ENCODE results near the gene TMSB15B.
"Not testable (repeated sequence)": the region's sequence is repeated elsewhere in the genome, so short reads cannot be mapped to it uniquely, and the experiment has no call there.

The TMSB15B gene

GRCh38 chrX:103962411-103963278 is at the start of gene TMSB15B:
Gene TMSB15B, plus strand, starts transcription at chrX:103962627.
- not testable (repeated sequence) for H3K27me3 Mint-ChIP-seq; H3K9me3 Mint-ChIP-seq (ENCODE audit: low read depth); H3K36me3 Mint-ChIP-seq

GRCh38 chrX:103913356-103914020 is 48.9 kb upstream of the TMSB15B start:
- no peaks in the 10 kb centered on the region for H3K9me3 Mint-ChIP-seq (ENCODE audit: low read depth)
- peaks cover 4% of the 10 kb centered on the region for H3K4me1 Mint-ChIP-seq (ENCODE audit: low read depth)
- no peaks in the 10 kb centered on the region for H3K27me3 Mint-ChIP-seq
- no peak overlapping the region for H3K4me3 Mint-ChIP-seq
- no peak overlapping the region for H3K27ac Mint-ChIP-seq
- no peaks in the 10 kb centered on the region for H3K36me3 Mint-ChIP-seq

More at GRCh38 chrX:103962411-103963278, at the start of gene TMSB15B:
- not testable (repeated sequence) for H3K4me3 Mint-ChIP-seq; H3K27ac Mint-ChIP-seq; H3K4me1 Mint-ChIP-seq (ENCODE audit: low read depth)

- Mint-ChIP-seq H3K9me3 (ENCODE audit: low read depth) (no peaks in the 10 kb centered on the region), H3K27me3 (no peaks in the 10 kb centered on the region), H3K4me1 (ENCODE audit: low read depth) (peaks cover 18% of the 10 kb centered on the region), H3K36me3 (no peaks in the 10 kb centered on the region), H3K4me3 (peak overlapping the region; percentile 93), H3K27ac (peak overlapping the region; percentile 86)
Measured at GRCh38 chrX:103918050-103918449, 44.4 kb upstream of the TMSB15B start.

GRCh38 chrX:103918571-103919269 is 43.7 kb upstream of the TMSB15B start:
- Mint-ChIP-seq H3K27ac (peak overlapping the region; percentile 86), H3K9me3 (ENCODE audit: low read depth) (no peaks in the 10 kb centered on the region), H3K4me1 (ENCODE audit: low read depth) (peaks cover 18% of the 10 kb centered on the region), H3K4me3 (peak overlapping the region; percentile 93), H3K36me3 (no peaks in the 10 kb centered on the region), H3K27me3 (no peaks in the 10 kb centered on the region)

- peak overlapping the region; percentile 86 for H3K27ac Mint-ChIP-seq
- peaks cover 18% of the 10 kb centered on the region for H3K4me1 Mint-ChIP-seq (ENCODE audit: low read depth)
- H3K36me3 Mint-ChIP-seq, result no peaks in the 10 kb centered on the region
- H3K27me3 Mint-ChIP-seq, result no peaks in the 10 kb centered on the region
- H3K4me3 Mint-ChIP-seq, result peak overlapping the region; percentile 93
- H3K9me3 Mint-ChIP-seq (ENCODE audit: low read depth), result no peaks in the 10 kb centered on the region
Measured at GRCh38 chrX:103919270-103919637, 43.2 kb upstream of the TMSB15B start.

- H3K36me3 Mint-ChIP-seq; H3K27ac Mint-ChIP-seq; H3K27me3 Mint-ChIP-seq; H3K9me3 Mint-ChIP-seq (ENCODE audit: low read depth): not testable (repeated sequence)
- Mint-ChIP-seq H3K4me3 (peak overlapping the region; percentile 93), H3K4me1 (ENCODE audit: low read depth) (peaks cover 20% of the 10 kb centered on the region)
Measured at GRCh38 chrX:103920515-103920914, 41.9 kb upstream of the TMSB15B start.

GRCh38 chrX:103927030-103927429 is 35.4 kb upstream of the TMSB15B start:
- Mint-ChIP-seq H3K4me1 (ENCODE audit: low read depth) (peaks cover 12% of the 10 kb centered on the region), H3K9me3 (ENCODE audit: low read depth) (no peaks in the 10 kb centered on the region), H3K27me3 (no peaks in the 10 kb centered on the region), H3K4me3 (no peak overlapping the region), H3K36me3 (no peaks in the 10 kb centered on the region), H3K27ac (no peak overlapping the region)

GRCh38 chrX:103927633-103928032 is 34.8 kb upstream of the TMSB15B start:
- Mint-ChIP-seq H3K9me3 (ENCODE audit: low read depth) (no peaks in the 10 kb centered on the region), H3K4me1 (ENCODE audit: low read depth) (peaks cover 14% of the 10 kb centered on the region), H3K36me3 (no peaks in the 10 kb centered on the region), H3K27ac (no peak overlapping the region), H3K27me3 (no peaks in the 10 kb centered on the region), H3K4me3 (no peak overlapping the region)

GRCh38 chrX:103932133-103932532 is 30.3 kb upstream of the TMSB15B start:
- H3K4me3 Mint-ChIP-seq, result no peak overlapping the region
- H3K9me3 Mint-ChIP-seq (ENCODE audit: low read depth), result no peaks in the 10 kb centered on the region
- H3K36me3 Mint-ChIP-seq, result peaks cover 6% of the 10 kb centered on the region
- peak overlapping the region; percentile 34 for H3K27ac Mint-ChIP-seq
- H3K4me1 Mint-ChIP-seq (ENCODE audit: low read depth), result peaks cover 14% of the 10 kb centered on the region
- no peaks in the 10 kb centered on the region for H3K27me3 Mint-ChIP-seq

GRCh38 chrX:103940257-103940656 is 22.2 kb upstream of the TMSB15B start:
- not testable (repeated sequence) for H3K36me3 Mint-ChIP-seq; H3K27ac Mint-ChIP-seq; H3K4me3 Mint-ChIP-seq; H3K9me3 Mint-ChIP-seq (ENCODE audit: low read depth); H3K27me3 Mint-ChIP-seq
- peaks cover 24% of the 10 kb centered on the region for H3K4me1 Mint-ChIP-seq (ENCODE audit: low read depth)

- Mint-ChIP-seq H3K4me3 (no peak overlapping the region), H3K27me3 (no peaks in the 10 kb centered on the region), H3K27ac (no peak overlapping the region)
Measured at GRCh38 chrX:103941201-103941975, 21.0 kb upstream of the TMSB15B start.

GRCh38 chrX:103949506-103949905 is 12.9 kb upstream of the TMSB15B start:
- no peak overlapping the region for H3K27ac Mint-ChIP-seq
- no peaks in the 10 kb centered on the region for H3K4me1 Mint-ChIP-seq (ENCODE audit: low read depth)
- no peaks in the 10 kb centered on the region for H3K36me3 Mint-ChIP-seq
- no peak overlapping the region for H3K4me3 Mint-ChIP-seq
- H3K9me3 Mint-ChIP-seq (ENCODE audit: low read depth), result no peaks in the 10 kb centered on the region
- H3K27me3 Mint-ChIP-seq, result no peaks in the 10 kb centered on the region

More at GRCh38 chrX:103941201-103941975, 21.0 kb upstream of the TMSB15B start:
- Mint-ChIP-seq H3K36me3 (peaks cover 2% of the 10 kb centered on the region), H3K9me3 (ENCODE audit: low read depth) (no peaks in the 10 kb centered on the region), H3K4me1 (ENCODE audit: low read depth) (peaks cover 24% of the 10 kb centered on the region)

- Mint-ChIP-seq H3K9me3 (ENCODE audit: low read depth) (no peaks in the 10 kb centered on the region), H3K36me3 (no peaks in the 10 kb centered on the region), H3K4me1 (ENCODE audit: low read depth) (no peaks in the 10 kb centered on the region), H3K27me3 (no peaks in the 10 kb centered on the region), H3K27ac (no peak overlapping the region), H3K4me3 (no peak overlapping the region)
Measured at GRCh38 chrX:103953353-103953752, 9.1 kb upstream of the TMSB15B start.

- Mint-ChIP-seq H3K9me3 (ENCODE audit: low read depth) (no peaks in the 10 kb centered on the region), H3K4me3 (no peak overlapping the region), H3K4me1 (ENCODE audit: low read depth) (no peaks in the 10 kb centered on the region), H3K36me3 (no peaks in the 10 kb centered on the region), H3K27ac (no peak overlapping the region), H3K27me3 (no peaks in the 10 kb centered on the region)
Measured at GRCh38 chrX:103954259-103954658, 8.2 kb upstream of the TMSB15B start.
